Neuronal stem cell (in vitro differentiated cells): Measurements from ENCODE around the gene OR5AK2.
"Not testable (repeated sequence)": the region's sequence is repeated elsewhere in the genome, so short reads cannot be mapped to it uniquely, and the experiment has no call there.

Experiments used
- DNase-seq: peaks from one replicate; pipeline ENCODE4 v3.0.0-alpha.2; 2013; ENCODE audit warnings: low spot score
- H2AFZ ChIP-seq: one replicate; pipeline ENCODE4 v1.6.1; 2013; ENCODE audit warnings: mild to moderate bottlenecking, low read length, inconsistent platforms
- H2AK5ac ChIP-seq: 2 replicates; pipeline ENCODE4 v1.6.1; 2013; ENCODE audit warnings: low read depth, mild to moderate bottlenecking, inconsistent platforms, low read length, moderate library complexity, mixed read lengths
- H2BK120ac ChIP-seq: 2 replicates; pipeline ENCODE4 v1.6.1; 2013; ENCODE audit warnings: low read depth, mild to moderate bottlenecking, inconsistent platforms, low read length, moderate library complexity, mixed read lengths
- H2BK12ac ChIP-seq: one replicate; pipeline ENCODE4 v1.6.1; 2013; ENCODE audit warnings: low read length, inconsistent platforms
- H2BK15ac ChIP-seq: 2 replicates; pipeline ENCODE4 v1.6.1; 2013; ENCODE audit warnings: mild to moderate bottlenecking, low read length, inconsistent platforms, mixed read lengths
- H2BK5ac ChIP-seq: one replicate; pipeline ENCODE4 v1.6.1; 2013; ENCODE audit warnings: inconsistent platforms, mild to moderate bottlenecking, low read length, moderate library complexity
- H3K14ac ChIP-seq: one replicate; pipeline ENCODE4 v1.6.1; 2013; ENCODE audit warnings: low read length, inconsistent platforms
- H3K18ac ChIP-seq: 2 replicates; pipeline ENCODE4 v1.6.1; 2013; ENCODE audit warnings: low read length, inconsistent platforms
- H3K23ac ChIP-seq: 2 replicates; pipeline ENCODE4 v1.6.1; 2013; ENCODE audit warnings: low read depth, mild to moderate bottlenecking, mixed read lengths, low read length, inconsistent platforms; ENCODE audit not compliant: poor library complexity
- H3K27ac ChIP-seq: replicated peaks from 3 replicates; pipeline ENCODE4 v1.5.1; 2013; ENCODE audit warnings: low read length, inconsistent platforms
- H3K27me3 ChIP-seq, 3 experiments: 2 replicates each; pipeline ENCODE4 v1.6.1; 2013; ENCODE audit warnings: low read length in 3 of 3, mild to moderate bottlenecking in 2 of 3, inconsistent platforms in 1 of 3, low read depth in 1 of 3, mixed read lengths in 1 of 3, moderate library complexity in 1 of 3; ENCODE audit not compliant: control insufficient read depth in 3 of 3, insufficient read depth in 3 of 3
- H3K36me3 ChIP-seq, 2 donors: replicated peaks in 1 of 2; 2 replicates each; pipeline ENCODE4 v1.6.1; 2013; ENCODE audit warnings: low read length in 2 of 2; ENCODE audit not compliant: control insufficient read depth in 2 of 2, insufficient read depth in 2 of 2
- H3K4ac ChIP-seq: 2 replicates; pipeline ENCODE4 v1.6.1; 2013; ENCODE audit warnings: inconsistent platforms, mild to moderate bottlenecking, low read length, moderate library complexity
- H3K4me1 ChIP-seq, 2 donors: 1 replicate in 1 of 2; 2 replicates in 1 of 2; pipeline ENCODE4 v1.6.1; 2013; ENCODE audit warnings: low read length in 2 of 2, low read depth in 1 of 2; ENCODE audit not compliant: control insufficient read depth in 2 of 2, insufficient read depth in 1 of 2
- H3K4me2 ChIP-seq: one replicate; pipeline ENCODE4 v1.6.1; 2013; ENCODE audit warnings: mild to moderate bottlenecking, low read length, inconsistent platforms; ENCODE audit not compliant: insufficient read depth, poor library complexity, severe bottlenecking
- H3K4me3 ChIP-seq, 2 donors: 2 replicates each; pipeline ENCODE4 v1.5.1; 2013; ENCODE audit warnings: low read length in 2 of 2, mild to moderate bottlenecking in 2 of 2, inconsistent platforms in 1 of 2, moderate library complexity in 1 of 2
- H3K79me1 ChIP-seq: one replicate; pipeline ENCODE4 v1.6.1; 2013; ENCODE audit warnings: low read depth, mild to moderate bottlenecking, inconsistent platforms, low read length, moderate library complexity
- H3K9ac ChIP-seq: one replicate; pipeline ENCODE4 v1.6.1; 2013; ENCODE audit warnings: mild to moderate bottlenecking, low read depth, low read length, inconsistent platforms; ENCODE audit not compliant: poor library complexity
- H3K9me3 ChIP-seq, 2 donors: replicated peaks in 1 of 2; 2 replicates each; pipeline versions ENCODE3 to v1.6.1; 2013; ENCODE audit warnings: low read length in 2 of 2, mild to moderate bottlenecking in 2 of 2, inconsistent platforms in 1 of 2, low read depth in 1 of 2, mixed read lengths in 1 of 2, moderate library complexity in 1 of 2; ENCODE audit not compliant: control insufficient read depth in 2 of 2, insufficient read depth in 1 of 2
- H4K8ac ChIP-seq: one replicate; pipeline ENCODE4 v1.6.1; 2013; ENCODE audit warnings: low read depth, mild to moderate bottlenecking, inconsistent platforms, low read length, moderate library complexity
- H4K91ac ChIP-seq: one replicate; pipeline ENCODE4 v1.6.1; 2013; ENCODE audit warnings: low read length, low read depth, mild to moderate bottlenecking, inconsistent platforms; ENCODE audit not compliant: poor library complexity
- WGBS, 2 donors: extraction: QIAGEN DNeasy Blood & Tissue Kit; methylation state at CpG; one replicate each; pipeline ENCODE4 v1.1.7; 2013; ENCODE audit warnings: missing lambda C conversion rate in 2 of 2, mixed read lengths in 1 of 2; ENCODE audit not compliant: insufficient read length in 2 of 2, insufficient replicate concordance in 1 of 2; ENCODE audit errors: extremely low coverage in 2 of 2; 5-methylcytosine and 5-hydroxymethylcytosine counted together

Gene OR5AK2

GRCh38 chr11:56953907-56954306 lies 34.8 kb upstream of the OR5AK2 start:
- H2BK12ac ChIP-seq, H3K4me3 ChIP-seq, H3K4me2 ChIP-seq, H3K27me3 ChIP-seq, H2AFZ ChIP-seq, H3K79me1 ChIP-seq, H4K8ac ChIP-seq, H3K18ac ChIP-seq, H4K91ac ChIP-seq, H3K27ac ChIP-seq, H3K36me3 ChIP-seq, H2BK5ac ChIP-seq, H3K4me1 ChIP-seq, DNase-seq, H2BK120ac ChIP-seq, H3K4ac ChIP-seq, H2BK15ac ChIP-seq, H2AK5ac ChIP-seq, H3K9ac ChIP-seq, H3K23ac ChIP-seq, H3K14ac ChIP-seq, H3K9me3 ChIP-seq: not testable (repeated sequence)
- WGBS, 2 donors = no CpG with 5 or more reads among the region's 1 CpG

- Histone ChIP-seq H2BK15ac (no peak overlapping the region), H2BK120ac (no peak overlapping the region), H3K14ac (no peak overlapping the region), H3K9ac (no peak overlapping the region), H3K4me1 (no peaks in the 10 kb centered on the region), H3K27me3 (no peaks in the 10 kb centered on the region), H2AFZ (no peak overlapping the region), H3K27ac (no peak overlapping the region), H4K91ac (no peak overlapping the region), H3K23ac (no peak overlapping the region), H3K79me1 (no peaks in the 10 kb centered on the region), H2BK5ac (no peak overlapping the region), H3K9me3 (no peaks in the 10 kb centered on the region), H3K4me2 (no peak overlapping the region), H3K36me3 (no peaks in the 10 kb centered on the region), H4K8ac (no peak overlapping the region), H3K18ac (no peak overlapping the region), H3K4ac (no peak overlapping the region), H2BK12ac (no peak overlapping the region), H2AK5ac (no peak overlapping the region), H3K4me3 (no peak overlapping the region)
- DNase-seq = no peak
Measured at GRCh38 chr11:56961609-56962008, 27.1 kb upstream of the OR5AK2 start.

- Histone ChIP-seq H3K9me3 (no peaks in the 10 kb centered on the region), H3K9ac (no peak overlapping the region), H3K36me3 (no peaks in the 10 kb centered on the region), H3K79me1 (no peaks in the 10 kb centered on the region), H3K4me3 (no peak overlapping the region), H2AK5ac (no peak overlapping the region), H3K14ac (no peak overlapping the region), H2BK12ac (no peak overlapping the region), H3K23ac (no peak overlapping the region), H4K91ac (no peak overlapping the region), H3K4me2 (no peak overlapping the region), H2BK15ac (no peak overlapping the region), H3K18ac (no peak overlapping the region), H4K8ac (no peak overlapping the region), H3K4ac (no peak overlapping the region), H2AFZ (no peak overlapping the region), H2BK120ac (no peak overlapping the region), H3K27me3 (no peaks in the 10 kb centered on the region), H3K27ac (no peak overlapping the region), H3K4me1 (no peaks in the 10 kb centered on the region), H2BK5ac (no peak overlapping the region)
- DNase-seq = no peak
- WGBS, 2 donors = no CpG with 5 or more reads among the region's 1 CpG
Measured at GRCh38 chr11:56967726-56968125, 21.0 kb upstream of the OR5AK2 start.

- no peak overlapping the region for H3K4me2 ChIP-seq
- H4K91ac ChIP-seq = no peak overlapping the region
- peak overlapping the region; percentile 31 for H3K23ac ChIP-seq
- H3K79me1 ChIP-seq = no peaks in the 10 kb centered on the region
- no peak overlapping the region for H2BK12ac ChIP-seq
- H4K8ac ChIP-seq = no peak overlapping the region
- H2BK5ac ChIP-seq = no peak overlapping the region
- no peak overlapping the region for H3K4me3 ChIP-seq
- H3K36me3 ChIP-seq = no peaks in the 10 kb centered on the region
- DNase-seq = no peak
- no peak overlapping the region for H2BK120ac ChIP-seq
- no peak overlapping the region for H3K4ac ChIP-seq
- H3K27me3 ChIP-seq = no peaks in the 10 kb centered on the region
- WGBS, 2 donors = no CpG with 5 or more reads among the region's 4 CpGs
- no peak overlapping the region for H3K9ac ChIP-seq
- peak overlapping the region; percentile 35 for H3K18ac ChIP-seq
- peak overlapping the region; percentile 63 for H3K14ac ChIP-seq
- no peak overlapping the region for H3K27ac ChIP-seq
- no peak overlapping the region for H2BK15ac ChIP-seq
- no peak overlapping the region for H2AK5ac ChIP-seq
- H3K9me3 ChIP-seq = no peaks in the 10 kb centered on the region
- H2AFZ ChIP-seq = no peak overlapping the region
- no peaks in the 10 kb centered on the region for H3K4me1 ChIP-seq
Measured at GRCh38 chr11:56968524-56968923, 20.2 kb upstream of the OR5AK2 start.
